GM19035 (cell line): ENCODE results near the gene PCYOX1L.

Experiments used
- ATAC-seq: cut with Tn5 transposase; IDR thresholded peaks from one replicate; pipeline ENCODE4 v1.9.1; 2021; ENCODE audit not compliant: unreplicated experiment

The PCYOX1L gene

GRCh38 chr5:149418910-149419531 lies 61.2 kb downstream of the PCYOX1L start:
- no peak for ATAC-seq
